Epithelial cell of proximal tubule (primary cell): Measurements from ENCODE around the gene RBM15. TPM values are rescaled to one million over a fixed set of nuclear protein-coding genes. Genes with fewer than 3 reads are reported as not detected.
A peak's percentile ranks its signal among the peaks of the same experiment; 100 is the strongest.

Experiments
- DNase-seq: peaks from one replicate; pipeline ENCODE4 v3.0.0-alpha.2; 2011; ENCODE audit warnings: low read depth
- H3K4me3 ChIP-seq: 2 replicates; pipeline ENCODE4 v1.5.1; 2011; ENCODE audit warnings: low read depth, mild to moderate bottlenecking, low read length
- total RNA-seq: library from RNA; depleted of rRNA; stranded (reverse); fragments of >200 nt; gene quantifications from 2 replicates; pipeline ENCODE4 v1.2.3, GENCODE V29; 2015
- TF ChIP-seq, protein P1 (sequence below): conservative IDR thresholded peaks from 2 replicates; pipeline ENCODE4 v1.5.1; 2012; ENCODE audit warnings: low read depth, mild to moderate bottlenecking, low read length

Gene RBM15, protein sequence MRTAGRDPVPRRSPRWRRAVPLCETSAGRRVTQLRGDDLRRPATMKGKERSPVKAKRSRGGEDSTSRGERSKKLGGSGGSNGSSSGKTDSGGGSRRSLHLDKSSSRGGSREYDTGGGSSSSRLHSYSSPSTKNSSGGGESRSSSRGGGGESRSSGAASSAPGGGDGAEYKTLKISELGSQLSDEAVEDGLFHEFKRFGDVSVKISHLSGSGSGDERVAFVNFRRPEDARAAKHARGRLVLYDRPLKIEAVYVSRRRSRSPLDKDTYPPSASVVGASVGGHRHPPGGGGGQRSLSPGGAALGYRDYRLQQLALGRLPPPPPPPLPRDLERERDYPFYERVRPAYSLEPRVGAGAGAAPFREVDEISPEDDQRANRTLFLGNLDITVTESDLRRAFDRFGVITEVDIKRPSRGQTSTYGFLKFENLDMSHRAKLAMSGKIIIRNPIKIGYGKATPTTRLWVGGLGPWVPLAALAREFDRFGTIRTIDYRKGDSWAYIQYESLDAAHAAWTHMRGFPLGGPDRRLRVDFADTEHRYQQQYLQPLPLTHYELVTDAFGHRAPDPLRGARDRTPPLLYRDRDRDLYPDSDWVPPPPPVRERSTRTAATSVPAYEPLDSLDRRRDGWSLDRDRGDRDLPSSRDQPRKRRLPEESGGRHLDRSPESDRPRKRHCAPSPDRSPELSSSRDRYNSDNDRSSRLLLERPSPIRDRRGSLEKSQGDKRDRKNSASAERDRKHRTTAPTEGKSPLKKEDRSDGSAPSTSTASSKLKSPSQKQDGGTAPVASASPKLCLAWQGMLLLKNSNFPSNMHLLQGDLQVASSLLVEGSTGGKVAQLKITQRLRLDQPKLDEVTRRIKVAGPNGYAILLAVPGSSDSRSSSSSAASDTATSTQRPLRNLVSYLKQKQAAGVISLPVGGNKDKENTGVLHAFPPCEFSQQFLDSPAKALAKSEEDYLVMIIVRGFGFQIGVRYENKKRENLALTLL
- 19.9 and 24.2 TPM in 2 replicates for total RNA-seq

DNA sequence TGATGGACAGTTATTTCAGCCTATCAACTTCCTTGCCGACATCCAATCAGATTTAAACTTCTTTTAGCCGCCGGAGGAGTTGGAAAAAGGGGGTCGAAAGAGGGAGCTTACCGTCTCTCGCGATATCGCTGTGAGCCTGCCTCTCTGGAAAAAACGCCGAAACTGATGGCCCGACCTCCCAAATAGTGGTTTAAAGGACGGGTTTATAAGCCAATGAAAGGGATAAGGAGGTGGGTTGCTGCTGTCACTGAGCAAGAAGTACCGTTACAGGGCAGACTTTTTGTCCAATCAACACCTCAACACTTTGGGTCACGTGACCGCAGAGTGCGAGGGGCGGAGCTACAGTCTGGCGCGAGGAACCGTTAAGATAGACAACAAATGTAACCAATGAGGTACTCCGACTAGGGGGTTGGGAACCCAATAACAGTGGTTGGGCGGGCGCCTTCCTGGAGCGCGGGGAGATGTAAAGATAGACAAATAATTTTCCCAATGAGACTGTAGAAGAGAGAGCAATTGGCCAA is at the start of gene RBM15:
TSS of gene RBM15 (plus strand) at position 492 of the 521 bp plus-strand sequence. CDS start at position 521, 29 bp downstream.
- DNase-seq, result peak; percentile 100
- peak within 1 kb of the TSS; percentile 95 for H3K4me3 ChIP-seq
- TF ChIP-seq, protein P1, sequence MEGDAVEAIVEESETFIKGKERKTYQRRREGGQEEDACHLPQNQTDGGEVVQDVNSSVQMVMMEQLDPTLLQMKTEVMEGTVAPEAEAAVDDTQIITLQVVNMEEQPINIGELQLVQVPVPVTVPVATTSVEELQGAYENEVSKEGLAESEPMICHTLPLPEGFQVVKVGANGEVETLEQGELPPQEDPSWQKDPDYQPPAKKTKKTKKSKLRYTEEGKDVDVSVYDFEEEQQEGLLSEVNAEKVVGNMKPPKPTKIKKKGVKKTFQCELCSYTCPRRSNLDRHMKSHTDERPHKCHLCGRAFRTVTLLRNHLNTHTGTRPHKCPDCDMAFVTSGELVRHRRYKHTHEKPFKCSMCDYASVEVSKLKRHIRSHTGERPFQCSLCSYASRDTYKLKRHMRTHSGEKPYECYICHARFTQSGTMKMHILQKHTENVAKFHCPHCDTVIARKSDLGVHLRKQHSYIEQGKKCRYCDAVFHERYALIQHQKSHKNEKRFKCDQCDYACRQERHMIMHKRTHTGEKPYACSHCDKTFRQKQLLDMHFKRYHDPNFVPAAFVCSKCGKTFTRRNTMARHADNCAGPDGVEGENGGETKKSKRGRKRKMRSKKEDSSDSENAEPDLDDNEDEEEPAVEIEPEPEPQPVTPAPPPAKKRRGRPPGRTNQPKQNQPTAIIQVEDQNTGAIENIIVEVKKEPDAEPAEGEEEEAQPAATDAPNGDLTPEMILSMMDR, result no peak

DNA sequence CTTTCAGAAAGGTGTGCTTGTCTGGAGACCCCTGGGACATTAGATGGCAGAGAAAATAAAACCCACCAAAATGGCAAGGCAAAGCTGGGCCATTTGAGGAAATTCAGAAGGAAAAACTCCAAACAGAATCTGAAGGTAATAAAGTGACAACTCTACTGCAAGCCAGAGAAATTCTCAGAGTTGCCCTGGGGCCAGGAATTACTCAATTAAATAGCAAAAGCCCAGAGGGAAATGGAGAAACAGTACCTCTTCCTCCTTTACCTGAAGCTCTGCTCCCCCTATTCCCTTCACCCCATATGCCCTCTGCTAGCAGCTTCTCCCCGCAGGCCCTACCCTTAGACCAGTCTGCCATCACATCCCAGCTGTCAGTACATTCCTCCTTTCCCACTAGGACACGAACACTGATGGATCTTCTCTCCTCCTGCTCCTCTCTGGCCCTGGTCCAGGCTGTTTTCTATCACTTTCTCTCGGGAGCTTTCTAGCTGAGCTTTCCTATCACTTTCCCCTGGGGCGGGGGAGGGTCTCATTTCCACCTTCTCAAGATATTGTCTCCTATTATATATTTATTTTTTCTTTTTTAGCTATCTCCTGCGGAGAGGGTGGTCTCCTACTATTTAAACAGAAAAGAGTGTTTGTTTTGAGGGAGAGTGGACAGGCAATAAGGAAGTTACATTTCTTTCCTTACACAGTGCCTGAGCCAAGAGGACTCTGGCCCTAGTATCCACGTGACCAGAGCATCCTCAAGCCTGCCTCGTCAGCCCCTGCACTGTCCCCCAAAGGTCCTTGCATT is 47.7 kb upstream of the RBM15 start:
- TF ChIP-seq, protein P1, result no peak
- no peak for DNase-seq
- H3K4me3 ChIP-seq, result no peak overlapping the region

DNA sequence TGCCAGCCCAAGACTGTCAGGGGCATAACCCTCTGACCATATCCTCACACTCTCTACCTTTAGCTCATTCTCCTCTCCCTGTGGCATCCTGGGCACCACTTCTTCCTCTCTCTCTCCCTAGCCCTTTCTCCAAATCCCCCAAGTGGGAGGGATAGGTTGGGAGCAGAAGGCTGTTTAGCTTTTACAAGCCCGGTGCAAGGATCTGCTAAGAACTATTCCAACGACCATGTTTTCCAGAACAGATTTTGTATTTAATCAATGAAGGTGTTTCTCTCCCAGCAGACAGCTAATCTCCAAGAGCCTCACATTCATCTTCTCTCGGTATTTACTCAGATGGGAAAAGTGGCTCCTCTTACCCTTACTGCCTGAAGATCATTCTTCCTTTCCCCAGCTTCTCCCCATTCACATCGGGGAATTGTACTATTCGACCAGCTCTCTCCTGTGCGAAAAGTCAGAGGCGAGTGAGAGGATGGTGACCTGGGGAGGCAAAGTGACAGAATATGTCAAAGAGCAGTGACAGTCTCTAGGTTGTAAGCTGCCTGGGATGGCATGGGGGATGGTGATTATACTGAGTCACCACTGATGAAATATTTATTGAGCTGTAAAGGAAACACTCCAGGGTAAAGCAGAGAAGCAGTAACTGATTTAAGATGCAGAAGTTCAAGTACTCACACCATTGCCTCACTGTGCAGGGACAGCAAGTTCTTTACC is 47.0 kb upstream of the RBM15 start:
- TF ChIP-seq, protein P1, result no peak
- no peak for DNase-seq
- H3K4me3 ChIP-seq, result no peak overlapping the region

DNA sequence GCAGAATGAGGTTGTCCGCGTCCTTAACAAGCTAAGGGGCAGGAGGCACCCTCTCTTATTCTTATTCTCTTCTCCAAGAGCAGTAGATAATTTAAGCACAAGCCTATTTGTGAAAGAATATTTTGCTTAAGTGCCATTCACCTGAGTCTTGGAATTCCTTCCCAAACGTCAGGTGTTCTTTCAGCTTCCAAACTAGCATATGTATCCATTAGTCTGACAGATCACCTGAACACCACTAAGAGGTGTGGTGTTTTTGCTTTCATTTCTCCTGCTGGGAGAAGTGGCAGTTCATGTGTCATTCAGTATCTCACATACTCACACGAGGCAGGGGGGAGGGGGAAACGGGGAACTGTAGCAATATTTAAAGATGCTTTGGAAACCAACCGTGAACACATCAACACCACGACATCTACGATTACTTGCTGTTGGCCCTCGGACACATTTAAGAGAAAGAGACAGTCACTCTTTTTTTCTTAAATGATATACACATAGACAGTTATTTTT is 45.5 kb upstream of the RBM15 start:
- TF ChIP-seq, protein P1, result no peak
- DNase-seq, result no peak
- H3K4me3 ChIP-seq, result no peak overlapping the region

DNA sequence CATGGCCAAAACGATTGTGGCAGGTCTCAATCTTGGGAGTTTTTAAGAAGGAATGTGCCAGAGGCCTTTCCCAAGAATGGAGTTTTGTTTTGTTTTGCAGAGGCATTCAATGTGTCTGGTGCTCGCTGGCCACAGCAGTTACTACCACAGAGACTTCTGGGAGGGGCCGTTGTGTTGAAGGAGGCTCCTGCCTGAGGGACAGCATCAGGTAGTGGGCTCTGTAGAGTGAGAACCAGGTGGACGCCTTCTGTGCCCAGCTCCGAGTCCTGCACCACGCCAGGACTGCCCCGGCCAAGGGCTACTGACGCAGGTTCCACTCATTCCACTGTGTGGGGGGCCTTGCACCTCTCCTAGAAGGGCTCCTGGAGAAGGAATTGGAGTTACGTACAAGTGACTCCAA is 44.9 kb upstream of the RBM15 start:
- DNase-seq, result no peak
- no peak overlapping the region for H3K4me3 ChIP-seq
- TF ChIP-seq, protein P1, result no peak
